B cell (primary cell): Measurements from ENCODE around the gene TSTD1. TPM values are rescaled to one million over a fixed set of nuclear protein-coding genes. Genes with fewer than 3 reads are reported as not detected.

ENCODE experiments used
- ATAC-seq: fragments of 200-7000 bp; cut with Tn5 transposase; one replicate; pipeline ENCODE4 v1.10.0; 2021; ENCODE audit warnings: low read depth, mild to moderate bottlenecking, moderate number of reproducible peaks, moderate library complexity
- CTCF ChIA-PET: fragments of 350-600 bp; sonication (Branson Sonifier 250); formaldehyde crosslinking; loops from one replicate; lab custom pipeline; 2021; ENCODE audit warnings: antibody characterized with exemption, inconsistent platforms; lab: Charles Lee
- POLR2A ChIA-PET: fragments of 350-600 bp; sonication (Branson Sonifier 250); formaldehyde crosslinking; loops from one replicate; lab custom pipeline; 2021; ENCODE audit warnings: antibody characterized with exemption; lab: Charles Lee
- DNase-seq: peaks from one replicate; pipeline ENCODE4 v3.0.0; 2013
- H2AFZ ChIP-seq: 2 replicates; pipeline ENCODE4 v1.6.1; 2012; ENCODE audit warnings: mild to moderate bottlenecking, low read depth, low read length; ENCODE audit not compliant: insufficient read depth, poor library complexity, severe bottlenecking
- H3K27ac ChIP-seq, 2 donors: 1 replicate in 1 of 2; 2 replicates in 1 of 2; pipeline ENCODE4 v1.5.1; 2012 to 2013; ENCODE audit warnings: low read length in 2 of 2, mild to moderate bottlenecking in 2 of 2, moderate library complexity in 1 of 2
- H3K27me3 ChIP-seq, 4 experiments: fragments of 200-600 bp in 1 of 4; sonication (generic) in 1 of 4; replicated peaks in 1 of 4; 1 replicate in 2 of 4; 2 replicates in 2 of 4; pipeline versions ENCODE4 v1.6.1 to v1.7.0; 2013 to 2016; ENCODE audit warnings: low read length in 3 of 4, mild to moderate bottlenecking in 2 of 4, mixed read lengths in 1 of 4, moderate library complexity in 1 of 4; ENCODE audit not compliant: insufficient read depth in 4 of 4, control insufficient read depth in 3 of 4; ENCODE audit errors: control extremely low read depth in 1 of 4
- H3K36me3 ChIP-seq, 2 experiments: replicated peaks in 1 of 2; 1 replicate in 1 of 2; 2 replicates in 1 of 2; pipeline versions ENCODE4 v1.6.1 to v1.7.1; 2013; ENCODE audit warnings: low read length in 1 of 2; ENCODE audit not compliant: insufficient read depth in 2 of 2, control insufficient read depth in 1 of 2; ENCODE audit errors: control extremely low read depth in 1 of 2, extremely low read depth in 1 of 2
- H3K4me1 ChIP-seq, 2 donors: fragments of 200-600 bp in 1 of 2; sonication (generic) in 1 of 2; 1 replicate in 1 of 2; 2 replicates in 1 of 2; pipeline versions ENCODE4 v1.5.1 to v1.6.1; 2013 to 2017; ENCODE audit warnings: low read length in 2 of 2; ENCODE audit not compliant: control insufficient read depth in 2 of 2, insufficient read depth in 2 of 2
- H3K4me2 ChIP-seq: replicated peaks from 2 replicates; pipeline ENCODE3; 2012; ENCODE audit warnings: mild to moderate bottlenecking, low read depth, low read length; ENCODE audit not compliant: poor library complexity, severe bottlenecking
- H3K4me3 ChIP-seq, 5 experiments: fragments of 200-600 bp in 1 of 5; sonication (generic) in 1 of 5; 1 replicate in 3 of 5; 2 replicates in 2 of 5; pipeline versions ENCODE4 v1.5.1 to v1.7.0; 2011 to 2016; ENCODE audit warnings: low read length in 4 of 5, mild to moderate bottlenecking in 4 of 5, low read depth in 2 of 5, control low read depth in 1 of 5, moderate library complexity in 1 of 5; ENCODE audit not compliant: insufficient read depth in 1 of 5; ENCODE audit errors: control extremely low read depth in 1 of 5, extremely low read depth in 1 of 5
- H3K79me2 ChIP-seq: fragments of 200-600 bp; sonication (generic); one replicate; pipeline ENCODE4 v1.6.0; 2016; ENCODE audit warnings: low read length; ENCODE audit not compliant: control insufficient read depth, insufficient read depth
- H3K9ac ChIP-seq: fragments of 200-600 bp; sonication (generic); 2 replicates; pipeline ENCODE4 v1.6.1; 2017; ENCODE audit warnings: mild to moderate bottlenecking, low read length, moderate library complexity
- H3K9me3 ChIP-seq, 3 donors: one replicate each; pipeline versions ENCODE4 v1.6.1 to v1.7.1; 2013; ENCODE audit warnings: low read length in 2 of 3; ENCODE audit not compliant: control insufficient read depth in 2 of 3, insufficient read depth in 1 of 3; ENCODE audit errors: control extremely low read depth in 1 of 3
- H4K20me1 ChIP-seq: 2 replicates; pipeline ENCODE4 v1.6.0; 2012; ENCODE audit warnings: mild to moderate bottlenecking, low read length; ENCODE audit not compliant: insufficient read depth, control insufficient read depth, poor library complexity, severe bottlenecking
- H3K27ac Mint-ChIP-seq: one replicate; pipeline ENCODE4 v1.8.0; 2021; ENCODE audit warnings: mixed read lengths
- H3K27me3 Mint-ChIP-seq: one replicate; pipeline ENCODE4 v1.8.0; 2021; ENCODE audit warnings: mixed read lengths
- H3K4me1 Mint-ChIP-seq: one replicate; pipeline ENCODE4 v1.8.0; 2021; ENCODE audit warnings: mixed read lengths
- H3K4me3 Mint-ChIP-seq: one replicate; pipeline ENCODE4 v1.8.0; 2021; ENCODE audit warnings: mixed read lengths
- H3K9me3 Mint-ChIP-seq: one replicate; pipeline ENCODE4 v1.8.0; 2022; ENCODE audit warnings: mixed read lengths; ENCODE audit not compliant: insufficient read depth
- EZH2 ChIP-seq: IDR thresholded peaks from 2 replicates; pipeline ENCODE4 v1.6.1; 2012; ENCODE audit warnings: borderline replicate concordance, low read depth, mild to moderate bottlenecking, moderate library complexity, low read length; ENCODE audit not compliant: insufficient read depth, poor library complexity, severe bottlenecking
- WGBS: methylation state at CpG from one replicate; pipeline ENCODE4 v1.1.5; 2013; ENCODE audit warnings: missing lambda C conversion rate; ENCODE audit not compliant: insufficient coverage; 5-methylcytosine and 5-hydroxymethylcytosine counted together
- intact Hi-C: fragments of 100-400 bp; cut with micrococcal nuclease; formaldehyde crosslinking; loops from one replicate; pipeline ENCODE4 v1.10.0; 2022
- polyA plus RNA-seq: library from polyadenylated mRNA; depleted of rRNA; stranded (reverse); fragments of >200 nt; gene quantifications from 2 replicates; pipeline ENCODE4 v1.2.3, GENCODE V29; 2012
- total RNA-seq, 2 donors: library from RNA; stranded (reverse); fragments of 120-200 nt in 1 of 2; gene quantifications; 1 replicate in 1 of 2; 2 replicates in 1 of 2; pipeline versions ENCODE4 v1.2.3 to v1.2.4, GENCODE V29; 2013 to 2022
- TF ChIP-seq, protein P1 (sequence below): fragments of 200-600 bp; IDR thresholded peaks from one replicate; pipeline ENCODE4 v1.8.0; 2022; ENCODE audit warnings: antibody characterized with exemption, mild to moderate bottlenecking

Gene TSTD1
- total and polyA plus RNA-seq, 2 donors (not counting 1 experiment from before 2014, with no cell fraction given), result 85.6 to 242 TPM

GRCh38 chr1:160999376-160999775, 39.4 kb downstream of the TSTD1 start:
- Histone ChIP-seq H3K4me3 (no peak overlapping the region), H4K20me1 (no peaks in the 10 kb centered on the region), H3K79me2 (peaks cover 14% of the 10 kb centered on the region), H2AFZ (no peak overlapping the region), H3K27ac (no peak overlapping the region), H3K27me3 (no peaks in the 10 kb centered on the region), H3K9me3 (no peaks in the 10 kb centered on the region), H3K36me3 (peaks cover 9 to 18% of the 10 kb centered on the region in 2 experiments), H3K4me1 (peaks cover 0 to 5% of the 10 kb centered on the region in 2 donors), H3K9ac (no peak overlapping the region), H3K4me2 (no peak overlapping the region)
- Mint-ChIP-seq H3K27me3 (no peaks in the 10 kb centered on the region), H3K27ac (no peak overlapping the region), H3K4me3 (no peak overlapping the region), H3K4me1 (peaks cover 4% of the 10 kb centered on the region), H3K9me3 (no peaks in the 10 kb centered on the region)
- CTCF ChIA-PET, result interaction anchor here (2.0 to 6.3 kb wide), 9 partner anchors 8 to 138 kb away, joined by 6 to 137 read pairs (median 37); partner anchors contain the start of genes ARHGAP30, KLHDC9, TSTD1 and USF1
- POLR2A ChIA-PET, result interaction anchor here (0.5 kb wide), 1 partner anchor 28 kb away, joined by 3 read pairs; no protein-coding TSS in a partner anchor
- no peak for ATAC-seq
- intact Hi-C loops, result loop anchor here (10.0 kb wide), 1 partner anchor 45 kb away; the partner anchor contains the start of gene USF1
- TF ChIP-seq, protein P1, sequence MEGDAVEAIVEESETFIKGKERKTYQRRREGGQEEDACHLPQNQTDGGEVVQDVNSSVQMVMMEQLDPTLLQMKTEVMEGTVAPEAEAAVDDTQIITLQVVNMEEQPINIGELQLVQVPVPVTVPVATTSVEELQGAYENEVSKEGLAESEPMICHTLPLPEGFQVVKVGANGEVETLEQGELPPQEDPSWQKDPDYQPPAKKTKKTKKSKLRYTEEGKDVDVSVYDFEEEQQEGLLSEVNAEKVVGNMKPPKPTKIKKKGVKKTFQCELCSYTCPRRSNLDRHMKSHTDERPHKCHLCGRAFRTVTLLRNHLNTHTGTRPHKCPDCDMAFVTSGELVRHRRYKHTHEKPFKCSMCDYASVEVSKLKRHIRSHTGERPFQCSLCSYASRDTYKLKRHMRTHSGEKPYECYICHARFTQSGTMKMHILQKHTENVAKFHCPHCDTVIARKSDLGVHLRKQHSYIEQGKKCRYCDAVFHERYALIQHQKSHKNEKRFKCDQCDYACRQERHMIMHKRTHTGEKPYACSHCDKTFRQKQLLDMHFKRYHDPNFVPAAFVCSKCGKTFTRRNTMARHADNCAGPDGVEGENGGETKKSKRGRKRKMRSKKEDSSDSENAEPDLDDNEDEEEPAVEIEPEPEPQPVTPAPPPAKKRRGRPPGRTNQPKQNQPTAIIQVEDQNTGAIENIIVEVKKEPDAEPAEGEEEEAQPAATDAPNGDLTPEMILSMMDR, result no peak
- TF ChIP-seq EZH2, result no peak
- no peak for DNase-seq
- 95% methylated on average over 5 of the region's 5 CpGs for WGBS

DNA sequence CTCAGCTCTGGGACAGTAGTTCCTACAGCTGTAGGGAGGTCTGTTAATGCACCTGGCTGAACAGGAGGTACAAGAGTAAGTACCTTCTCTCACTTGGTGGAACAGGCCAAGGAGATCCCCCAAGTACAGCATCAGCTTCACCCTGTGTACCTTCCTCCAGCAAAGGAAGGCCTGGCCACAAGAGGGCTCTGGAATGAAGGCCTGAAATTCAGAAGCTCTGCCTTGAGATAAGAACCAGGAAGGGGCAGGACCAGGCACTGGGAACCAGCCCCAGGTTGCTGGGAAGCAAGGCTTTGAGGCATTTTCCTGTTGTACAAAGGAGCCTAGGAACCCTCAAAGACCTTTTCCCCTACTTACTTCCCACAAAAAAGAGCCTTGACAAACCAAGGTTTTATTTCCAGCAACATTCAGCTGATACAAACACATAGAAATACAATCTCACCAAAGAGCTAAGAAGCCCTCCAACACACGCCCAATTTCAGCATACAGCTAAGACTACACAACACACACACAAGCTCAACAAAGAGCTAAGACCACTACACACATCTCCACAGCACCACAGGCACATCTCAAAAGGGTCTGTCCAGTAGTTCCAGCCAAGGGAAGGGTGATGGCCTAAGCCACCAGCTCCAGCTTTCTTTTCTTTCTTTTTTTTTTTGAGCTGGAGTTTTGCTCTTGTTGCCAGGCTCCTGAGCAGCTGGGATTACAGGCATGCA, 41.3 kb downstream of the TSTD1 start:
- no peaks in the 10 kb centered on the region for H3K9me3 ChIP-seq
- TF ChIP-seq, protein P1, result peak; percentile 52
- no peak for TF ChIP-seq EZH2
- Mint-ChIP-seq H3K27me3 (no peaks in the 10 kb centered on the region), H3K9me3 (no peaks in the 10 kb centered on the region), H3K27ac (peak overlapping the region; percentile 68), H3K4me1 (peaks cover 4% of the 10 kb centered on the region), H3K4me3 (no peak overlapping the region)
- peak; percentile 82 for ATAC-seq
- no peak overlapping the region for H3K4me2 ChIP-seq
- H3K79me2 ChIP-seq, result peaks cover 3% of the 10 kb centered on the region
- ChIA-PET CTCF (interaction anchor here (0.6 to 6.3 kb wide), 42 partner anchors 9 to 385 kb away, joined by 3 to 137 read pairs (median 5); partner anchors contain the start of genes ARHGAP30, DEDD, F11R and KLHDC9), POLR2A (interaction anchor here (1.2 to 1.7 kb wide), 4 partner anchors 16 to 100 kb away, joined by 3 to 11 read pairs (median 8); partner anchors contain the start of genes KLHDC9 and USF1)
- intact Hi-C loops, result loop anchor here (1.0 to 10.0 kb wide), 4 partner anchors 47 to 142 kb away; partner anchors contain the start of gene USF1
- H3K27ac ChIP-seq, result peak overlapping the region; percentile 15 to 51
- H3K4me1 ChIP-seq, result peaks cover 0 to 5% of the 10 kb centered on the region in 2 donors
- H3K27me3 ChIP-seq, result no peaks in the 10 kb centered on the region
- peaks cover 9 to 18% of the 10 kb centered on the region in 2 experiments for H3K36me3 ChIP-seq
- no peaks in the 10 kb centered on the region for H4K20me1 ChIP-seq
- H3K9ac ChIP-seq, result no peak overlapping the region
- no peak overlapping the region for H3K4me3 ChIP-seq
- DNase-seq, result peak; percentile 69
- H2AFZ ChIP-seq, result no peak overlapping the region
- WGBS, result 88% methylated on average over 1 of the region's 1 CpG
